ENCODE results near the gene GNB1.

Gene GNB1

GRCh38 chr1:1889090-1889750 is 1.7 kb downstream of the GNB1 start:
- no peak for TF ChIP-seq CEBPB (IDR thresholded peaks at IDR 0.05)
- TF ChIP-seq EP300 (IDR thresholded peaks at IDR 0.05; ENCODE audit: borderline replicate concordance) = no peak
- TF ChIP-seq TAF1 (IDR thresholded peaks at IDR 0.05; ENCODE audit: low read depth) = no peak
- TF ChIP-seq TEAD4 (IDR thresholded peaks at IDR 0.05) = no peak
- TF ChIP-seq CREB1 (IDR thresholded peaks at IDR 0.05; ENCODE audit: low read depth) = no peak
- TF ChIP-seq FOXM1 (IDR thresholded peaks at IDR 0.05; ENCODE audit: borderline replicate concordance, low read depth) = no peak
- TF ChIP-seq YY1 (IDR thresholded peaks at IDR 0.05; ENCODE audit: low read depth) = no peak
- no peak for TF ChIP-seq MAX (IDR thresholded peaks at IDR 0.05)
- no peak for TF ChIP-seq USF1 (IDR thresholded peaks at IDR 0.05)
- no peak for TF ChIP-seq REST (IDR thresholded peaks at IDR 0.05; ENCODE audit: low read depth)
- no peak for TF ChIP-seq TCF12 (IDR thresholded peaks at IDR 0.05; ENCODE audit: low read depth)
- no peak for TF ChIP-seq EGR1 (IDR thresholded peaks at IDR 0.05)
- TF ChIP-seq RAD21 (IDR thresholded peaks at IDR 0.05; ENCODE audit: low read depth) = no peak
- no peak for TF ChIP-seq ZBTB7A (IDR thresholded peaks at IDR 0.05; ENCODE audit: low read depth)
- TF ChIP-seq NFIC (IDR thresholded peaks at IDR 0.05) = no peak

GRCh38 chr1:1883092-1883873 is 7.6 kb downstream of the GNB1 start:
- TF ChIP-seq YY1 (IDR thresholded peaks at IDR 0.05; ENCODE audit: low read depth) = no peak
- TF ChIP-seq FOXM1 (IDR thresholded peaks at IDR 0.05; ENCODE audit: borderline replicate concordance, low read depth) = no peak
- no peak for TF ChIP-seq TCF12 (IDR thresholded peaks at IDR 0.05; ENCODE audit: low read depth)

- TF ChIP-seq RAD21 (IDR thresholded peaks at IDR 0.05; ENCODE audit: low read depth) = no peak
- TF ChIP-seq EGR1 (IDR thresholded peaks at IDR 0.05) = no peak
- TF ChIP-seq NFIC (IDR thresholded peaks at IDR 0.05) = no peak
- no peak for TF ChIP-seq REST (IDR thresholded peaks at IDR 0.05; ENCODE audit: low read depth)
- TF ChIP-seq CEBPB (IDR thresholded peaks at IDR 0.05) = no peak
- TF ChIP-seq USF1 (IDR thresholded peaks at IDR 0.05) = no peak
- TF ChIP-seq TAF1 (IDR thresholded peaks at IDR 0.05; ENCODE audit: low read depth) = no peak
- TF ChIP-seq MAX (IDR thresholded peaks at IDR 0.05) = no peak
- no peak for TF ChIP-seq CREB1 (IDR thresholded peaks at IDR 0.05; ENCODE audit: low read depth)
- TF ChIP-seq YY1 (IDR thresholded peaks at IDR 0.05; ENCODE audit: low read depth) = no peak
- TF ChIP-seq ZBTB7A (IDR thresholded peaks at IDR 0.05; ENCODE audit: low read depth) = no peak
- TF ChIP-seq EP300 (IDR thresholded peaks at IDR 0.05; ENCODE audit: borderline replicate concordance) = no peak
- TF ChIP-seq FOXM1 (IDR thresholded peaks at IDR 0.05; ENCODE audit: borderline replicate concordance, low read depth) = no peak
- TF ChIP-seq TCF12 (IDR thresholded peaks at IDR 0.05; ENCODE audit: low read depth) = no peak
- no peak for TF ChIP-seq TEAD4 (IDR thresholded peaks at IDR 0.05)
Observed at GRCh38 chr1:1881727-1882126, 9.2 kb downstream of the GNB1 start.

- TF ChIP-seq RAD21 (IDR thresholded peaks at IDR 0.05; ENCODE audit: low read depth) (no peak), EP300 (IDR thresholded peaks at IDR 0.05; ENCODE audit: borderline replicate concordance) (no peak), EGR1 (IDR thresholded peaks at IDR 0.05) (no peak), TEAD4 (IDR thresholded peaks at IDR 0.05) (no peak), REST (IDR thresholded peaks at IDR 0.05; ENCODE audit: low read depth) (no peak), MAX (IDR thresholded peaks at IDR 0.05) (no peak), USF1 (IDR thresholded peaks at IDR 0.05) (no peak), CEBPB (IDR thresholded peaks at IDR 0.05) (no peak), TAF1 (IDR thresholded peaks at IDR 0.05; ENCODE audit: low read depth) (no peak), FOXM1 (IDR thresholded peaks at IDR 0.05; ENCODE audit: borderline replicate concordance, low read depth) (no peak), NFIC (IDR thresholded peaks at IDR 0.05) (no peak), TCF12 (IDR thresholded peaks at IDR 0.05; ENCODE audit: low read depth) (no peak), ZBTB7A (IDR thresholded peaks at IDR 0.05; ENCODE audit: low read depth) (no peak), YY1 (IDR thresholded peaks at IDR 0.05; ENCODE audit: low read depth) (no peak), CREB1 (IDR thresholded peaks at IDR 0.05; ENCODE audit: low read depth) (no peak)
Observed at GRCh38 chr1:1880617-1881312, 10.1 kb downstream of the GNB1 start.
